HepG2 (cell line): ENCODE results near the gene AKR7A3. TPM values are rescaled to one million over a fixed set of nuclear protein-coding genes. Genes with fewer than 3 reads are reported as not detected.

ENCODE experiments used
- ATF7-NPFF ChIP-seq: sonication (generic); formaldehyde crosslinking; IDR thresholded peaks from 2 replicates; pipeline ENCODE4 v1.8.1; 2023; ENCODE audit warnings: mild to moderate bottlenecking, low read depth, missing genetic modification reagents, moderate library complexity
- CEBPG ChIP-seq: IDR thresholded peaks from 2 replicates; pipeline ENCODE4 v1.6.1; 2016
- FIP1L1 ChIP-seq: fragments of 200-400 bp; formaldehyde crosslinking; IDR thresholded peaks from 2 replicates; pipeline ENCODE4 v1.6.1; 2018; ENCODE audit warnings: low read depth, mild to moderate bottlenecking, low read length, moderate library complexity, borderline replicate concordance; ENCODE audit not compliant: insufficient read depth
- FOXC1 ChIP-seq: sonication (generic); formaldehyde crosslinking; IDR thresholded peaks from 2 replicates; pipeline ENCODE4 v1.8.0; 2022; ENCODE audit warnings: mild to moderate bottlenecking, missing genetic modification reagents, borderline replicate concordance
- IKZF4 ChIP-seq: sonication (generic); formaldehyde crosslinking; IDR thresholded peaks from 2 replicates; pipeline ENCODE4 v1.5.1; 2020; ENCODE audit warnings: borderline replicate concordance, mild to moderate bottlenecking, low read depth, missing genetic modification reagents; ENCODE audit errors: not compliant biosample characterization
- PAXIP1 ChIP-seq: sonication (generic); formaldehyde crosslinking; conservative IDR thresholded peaks from 2 replicates; pipeline ENCODE4 v1.4.0; 2020; ENCODE audit warnings: mild to moderate bottlenecking, missing genetic modification reagents, moderate library complexity
- RBFOX2 ChIP-seq: fragments of 200-400 bp; formaldehyde crosslinking; IDR thresholded peaks from 2 replicates; pipeline ENCODE4 v1.6.1; 2017; ENCODE audit warnings: low read depth, mild to moderate bottlenecking, low read length
- THRA ChIP-seq: sonication (generic); formaldehyde crosslinking; IDR thresholded peaks from 2 replicates; pipeline ENCODE4 v1.4.0; 2020; ENCODE audit warnings: missing genetic modification reagents, borderline replicate concordance
- ZBTB34 ChIP-seq: sonication (generic); formaldehyde crosslinking; IDR thresholded peaks from 2 replicates; pipeline ENCODE4 v1.8.0; 2022; ENCODE audit warnings: mild to moderate bottlenecking, missing genetic modification reagents
- ZBTB8A ChIP-seq: sonication (generic); formaldehyde crosslinking; IDR thresholded peaks from 2 replicates; pipeline ENCODE4 v1.4.0; 2020; ENCODE audit warnings: mild to moderate bottlenecking, low read depth, missing genetic modification reagents, borderline replicate concordance
- ZFP36L1 ChIP-seq: sonication (generic); formaldehyde crosslinking; IDR thresholded peaks from 2 replicates; pipeline ENCODE4 v1.8.0; 2022; ENCODE audit warnings: mild to moderate bottlenecking, missing genetic modification reagents, moderate library complexity
- ZNF12 ChIP-seq: sonication (generic); formaldehyde crosslinking; IDR thresholded peaks from 2 replicates; pipeline ENCODE4 v1.5.0; 2020; ENCODE audit warnings: missing genetic modification reagents
- ZNF225 ChIP-seq: sonication (generic); formaldehyde crosslinking; IDR thresholded peaks from 2 replicates; pipeline ENCODE4 v1.4.0; 2020; ENCODE audit warnings: mild to moderate bottlenecking, missing genetic modification reagents
- ZNF264 ChIP-seq: sonication (generic); formaldehyde crosslinking; IDR thresholded peaks from 2 replicates; pipeline ENCODE4 v1.4.0; 2020; ENCODE audit warnings: missing genetic modification reagents
- ZNF276 ChIP-seq: sonication (generic); formaldehyde crosslinking; IDR thresholded peaks from 2 replicates; pipeline ENCODE4 v1.4.0; 2020; ENCODE audit warnings: mild to moderate bottlenecking, low read depth, missing genetic modification reagents
- ZNF460 ChIP-seq: sonication (generic); formaldehyde crosslinking; IDR thresholded peaks from 2 replicates; pipeline ENCODE4 v1.5.1; 2020; ENCODE audit warnings: missing genetic modification reagents, mild to moderate bottlenecking, borderline replicate concordance
- ZNF740 ChIP-seq: sonication (generic); formaldehyde crosslinking; IDR thresholded peaks from 2 replicates; pipeline ENCODE4 v1.4.0; 2020; ENCODE audit warnings: missing genetic modification reagents
- ZNF746 ChIP-seq: sonication (generic); formaldehyde crosslinking; IDR thresholded peaks from 2 replicates; pipeline ENCODE4 v1.8.0; 2022; ENCODE audit warnings: mild to moderate bottlenecking, missing genetic modification reagents
- ZNF792 ChIP-seq: IDR thresholded peaks from 2 replicates; pipeline ENCODE4 v1.6.1; 2016
- ZSCAN25 ChIP-seq: sonication (generic); formaldehyde crosslinking; IDR thresholded peaks from 2 replicates; pipeline ENCODE4 v1.8.0; 2022; ENCODE audit warnings: mild to moderate bottlenecking, missing genetic modification reagents
- ZSCAN31 ChIP-seq: sonication (generic); formaldehyde crosslinking; IDR thresholded peaks from 2 replicates; pipeline ENCODE4 v1.5.0; 2020; ENCODE audit warnings: low read depth, mild to moderate bottlenecking, missing genetic modification reagents
- polyA plus RNA-seq, 8 experiments: library from polyadenylated mRNA; depleted of rRNA in 3 of 8; stranded (reverse) in 7 of 8; unstranded in 1 of 8; fragments of >200 nt; fragmentation: Illumina TruSeq in 4 of 8; extraction: Trizol in 4 of 8; gene quantifications; 2 replicates each; pipeline versions ENCODE4 v1.2.1 to v1.2.3, GENCODE V29; 2011 to 2016; ENCODE audit warnings: low read depth in 4 of 8, missing spikeins in 1 of 8, mixed read lengths in 1 of 8; ENCODE audit not compliant: insufficient read depth in 1 of 8
- total RNA-seq, 5 experiments: library from RNA; depleted of rRNA; stranded (reverse); fragments of >200 nt; fragmentation: Illumina TruSeq; extraction: Trizol; gene quantifications; 2 replicates each; pipeline ENCODE4 v1.2.3, GENCODE V29; 2016; ENCODE audit warnings: low read depth in 1 of 5

Gene AKR7A3
- total and polyA plus RNA-seq, 2 of the 13 experiments (the other 11 are each of a cell fraction or from before 2014, with no cell fraction given): 0.58 to 1.00 TPM

GRCh38 chr1:19338323-19338762, 49.8 kb upstream of the AKR7A3 start (continued):
- no peak for TF ChIP-seq ZNF276 (CRISPR knock-in tag)
- TF ChIP-seq ZBTB8A (CRISPR knock-in tag): no peak
- no peak for TF ChIP-seq IKZF4 (CRISPR knock-in tag)
- peak; percentile 62 for TF ChIP-seq PAXIP1 (CRISPR knock-in tag)
- peak; percentile 72; the same call in 1 of the 2 replicates for TF ChIP-seq ZNF740 (CRISPR knock-in tag)
- peak; percentile 72 for TF ChIP-seq RBFOX2
- TF ChIP-seq FOXC1 (CRISPR knock-in tag): no peak; the same call in 1 of the 2 replicates
- TF ChIP-seq ZNF225 (CRISPR knock-in tag): peak; percentile 84; the same call in 1 of the 2 replicates
- no peak for TF ChIP-seq ZNF460 (CRISPR knock-in tag)
- TF ChIP-seq ZSCAN31: peak; percentile 79; the same call in 1 of the 2 replicates
- 0 out of 2 replicates have a peak, but pooled peaks have one; percentile 11 for TF ChIP-seq ZNF264
- peak; percentile 37; the same call in 1 of the 2 replicates for TF ChIP-seq THRA (CRISPR knock-in tag)
- TF ChIP-seq ZFP36L1 (CRISPR knock-in tag): 0 out of 2 replicates have a peak, but pooled peaks have one; percentile 19
- no peak; the same call in 1 of the 2 replicates for TF ChIP-seq FIP1L1
- peak; percentile 34; the same call in 1 of the 2 replicates for TF ChIP-seq ZNF746 (CRISPR knock-in tag)
- TF ChIP-seq ZNF792 (CRISPR knock-in tag): no peak
- peak; percentile 63; the same call in 1 of the 2 replicates for TF ChIP-seq ZBTB34 (CRISPR knock-in tag)
- 0 out of 2 replicates have a peak, but pooled peaks have one; percentile 63 for TF ChIP-seq ZSCAN25
- TF ChIP-seq ATF7-NPFF (CRISPR knock-in tag): no peak; the same call in 1 of the 2 replicates
- peak; percentile 71 for TF ChIP-seq ZNF12 (CRISPR knock-in tag)
- no peak for TF ChIP-seq CEBPG (CRISPR knock-in tag)
